CD4-positive, alpha-beta T cell treated with Interleukin-21 for 1 hour (primary cell): ENCODE data around the gene ANO9.
"Not testable (repeated sequence)": the region's sequence is repeated elsewhere in the genome, so short reads cannot be mapped to it uniquely, and the experiment has no call there.

Source experiments
- DNase-seq: peaks from one replicate; pipeline ENCODE4 v3.0.0-alpha.2; 2020

Gene ANO9

GRCh38 chr11:413120-414081, 28.4 kb downstream of the ANO9 start:
- peak; percentile 18 for DNase-seq

DNA sequence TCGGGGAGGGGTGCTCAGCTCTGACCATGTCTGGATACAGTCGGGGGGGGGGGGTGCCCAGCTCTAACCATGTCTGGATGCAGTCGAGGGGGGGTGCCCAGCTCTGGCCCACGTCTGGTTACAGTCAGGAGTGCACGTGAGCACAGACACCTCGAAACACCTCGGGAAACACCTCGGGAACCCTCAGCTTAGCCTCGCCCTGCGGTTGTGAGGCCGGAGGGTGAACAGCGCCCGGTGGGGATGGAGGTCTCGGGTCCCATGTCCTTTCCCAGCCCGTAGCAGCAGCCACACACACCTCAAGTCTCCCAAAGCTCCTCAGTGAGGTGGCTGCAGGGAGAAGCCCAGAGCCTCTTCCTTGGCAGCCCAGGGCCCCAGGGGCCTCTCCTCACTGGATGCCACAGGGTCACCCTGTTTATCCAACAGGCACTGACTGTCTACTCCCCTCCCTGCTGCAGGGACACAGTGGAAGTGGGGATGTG, 29.1 kb downstream of the ANO9 start:
- no peak for DNase-seq

DNA sequence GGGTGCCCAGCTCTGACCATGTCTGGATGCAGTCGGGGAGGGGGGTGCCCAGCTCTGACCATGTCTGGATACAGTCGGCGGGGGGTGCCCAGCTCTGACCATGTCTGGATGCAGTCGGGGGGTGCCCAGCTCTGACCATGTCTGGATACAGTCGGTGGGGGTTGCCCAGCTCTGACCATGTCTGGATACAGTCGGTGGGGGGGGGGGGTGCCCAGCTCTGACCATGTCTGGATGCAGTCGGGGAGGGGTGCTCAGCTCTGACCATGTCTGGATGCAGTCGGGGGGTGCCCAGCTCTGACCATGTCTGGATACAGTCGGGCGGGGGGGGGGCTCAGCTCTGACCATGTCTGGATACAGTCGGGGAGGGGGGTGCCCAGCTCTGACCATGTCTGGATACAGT, 30.3 kb downstream of the ANO9 start:
- not testable (repeated sequence) for DNase-seq

DNA sequence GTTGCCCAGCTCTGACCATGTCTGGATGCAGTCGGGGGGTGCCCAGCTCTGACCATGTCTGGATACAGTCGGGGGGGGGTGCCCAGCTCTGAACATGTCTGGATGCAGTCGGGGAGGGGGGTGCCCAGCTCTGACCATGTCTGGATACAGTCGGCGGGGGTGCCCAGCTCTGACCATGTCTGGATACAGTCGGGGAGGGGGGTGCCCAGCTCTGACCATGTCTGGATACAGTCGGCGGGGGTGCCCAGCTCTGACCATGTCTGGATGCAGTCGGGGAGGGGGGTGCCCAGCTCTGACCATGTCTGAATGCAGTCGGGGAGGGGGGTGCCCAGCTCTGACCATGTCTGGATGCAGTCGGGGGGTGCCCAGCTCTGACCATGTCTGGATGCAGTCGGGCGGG, 31.1 kb downstream of the ANO9 start:
- not testable (repeated sequence) for DNase-seq

- DNase-seq, result no peak
Observed at GRCh38 chr11:409600-410483, 32.0 kb downstream of the ANO9 start.

- DNase-seq, result no peak
Observed at GRCh38 chr11:409008-409599, 32.7 kb downstream of the ANO9 start.

DNA sequence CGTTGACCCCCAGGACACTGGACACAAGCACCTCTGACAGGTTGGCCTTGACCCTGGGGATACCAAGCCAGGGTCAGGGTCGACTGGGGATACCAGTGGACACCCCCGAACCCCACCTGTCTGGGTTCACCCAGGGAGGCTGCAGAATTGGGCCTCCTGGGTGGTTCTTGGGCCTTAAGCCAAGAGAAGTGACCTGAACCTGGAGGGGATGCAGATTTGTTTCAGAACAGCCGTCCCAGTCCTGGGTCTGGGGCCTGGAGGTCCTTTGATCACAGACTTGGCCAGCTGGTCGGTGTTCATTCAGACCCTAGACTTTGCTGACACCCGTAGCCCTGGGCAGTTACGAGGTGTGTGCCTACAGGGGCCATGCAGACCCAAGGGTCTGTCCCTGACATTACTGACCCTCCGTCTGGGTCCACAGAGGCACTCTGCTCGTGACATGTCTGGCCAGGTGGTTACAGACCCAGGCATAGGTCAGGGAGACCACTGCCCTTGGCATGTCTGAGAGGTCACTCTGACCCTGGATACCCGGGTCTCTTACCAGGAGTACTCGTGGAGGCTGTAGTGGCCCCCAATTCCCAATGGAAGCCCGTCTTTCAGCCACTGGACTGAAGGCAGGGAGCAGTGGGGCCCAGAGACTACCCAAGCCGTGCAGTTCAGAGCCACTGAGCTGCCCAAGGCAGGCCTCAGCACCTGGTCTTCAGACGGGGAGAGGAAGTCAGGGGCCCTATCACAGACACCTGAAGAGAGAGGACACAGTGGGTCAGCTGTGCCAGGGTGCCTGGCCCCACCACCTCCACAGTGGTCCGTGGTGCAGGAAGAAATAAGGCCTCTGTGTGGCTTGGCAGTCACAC, 33.4 kb downstream of the ANO9 start:
- DNase-seq, result no peak

DNA sequence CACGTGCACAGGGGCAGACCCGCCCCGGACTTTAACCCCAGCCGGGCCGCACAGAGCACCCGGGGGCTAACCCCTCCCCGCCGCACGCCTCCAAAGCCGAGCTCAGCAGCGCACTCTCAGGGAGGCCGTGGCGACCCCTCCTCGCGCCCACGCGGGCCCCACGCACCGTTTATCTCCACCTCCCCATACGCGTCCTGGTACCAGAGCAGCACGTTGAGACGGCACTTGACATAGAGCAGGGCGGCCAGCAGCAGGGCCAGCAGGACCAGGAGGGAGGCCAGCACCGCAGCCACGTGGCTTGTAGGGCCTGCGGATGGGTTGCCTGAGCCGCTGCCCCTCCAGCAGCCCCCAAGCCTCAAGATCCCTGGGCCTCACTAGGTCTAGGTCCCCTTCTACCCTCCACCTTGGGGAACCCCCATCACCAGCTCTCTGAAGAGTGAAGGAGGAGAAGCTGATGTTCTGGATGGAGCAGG, 34.1 kb downstream of the ANO9 start:
- no peak for DNase-seq

DNA sequence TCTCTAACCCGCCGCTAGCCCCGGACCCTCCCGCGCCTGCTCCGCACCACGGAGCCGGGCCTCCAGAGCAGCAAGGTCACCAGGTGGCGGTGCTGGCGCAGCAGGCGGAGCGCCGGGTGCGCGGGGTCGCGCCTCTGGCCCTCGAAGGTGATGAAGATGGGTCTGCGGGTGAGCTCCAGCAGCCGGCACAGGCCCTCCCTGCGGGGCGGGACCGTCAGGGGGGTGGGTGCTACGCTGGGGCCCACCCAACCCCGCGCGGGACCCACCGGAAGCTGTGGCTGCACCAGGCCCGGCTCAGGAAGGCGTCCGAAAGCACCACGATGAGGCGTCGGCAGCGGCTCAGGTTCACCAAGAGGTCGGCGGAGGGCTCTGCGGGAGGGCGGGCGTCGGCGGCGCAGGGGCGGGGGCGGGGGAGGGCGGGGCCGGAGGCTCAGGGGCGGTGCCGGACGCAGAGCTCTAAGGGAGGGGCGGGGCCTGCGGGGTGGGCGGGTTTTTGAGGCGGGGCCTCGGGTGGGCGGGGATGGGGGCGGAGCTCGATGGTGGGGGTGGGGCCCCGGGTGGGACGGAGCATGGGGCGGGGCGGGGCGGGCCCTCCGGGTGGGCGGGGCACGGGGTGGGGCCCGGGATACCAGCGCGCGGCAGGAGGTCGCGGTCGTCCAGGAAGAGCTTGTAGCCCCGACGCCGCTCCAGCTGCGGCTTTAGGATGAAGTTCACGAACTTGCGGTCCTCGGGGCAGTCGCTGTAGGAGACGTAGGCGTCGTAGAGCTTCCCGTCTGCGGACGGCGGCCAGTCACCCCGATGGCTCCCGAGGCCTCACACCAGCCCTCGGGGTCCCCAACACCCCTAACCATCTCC, 34.8 kb downstream of the ANO9 start:
- DNase-seq, result peak; percentile 96

DNA sequence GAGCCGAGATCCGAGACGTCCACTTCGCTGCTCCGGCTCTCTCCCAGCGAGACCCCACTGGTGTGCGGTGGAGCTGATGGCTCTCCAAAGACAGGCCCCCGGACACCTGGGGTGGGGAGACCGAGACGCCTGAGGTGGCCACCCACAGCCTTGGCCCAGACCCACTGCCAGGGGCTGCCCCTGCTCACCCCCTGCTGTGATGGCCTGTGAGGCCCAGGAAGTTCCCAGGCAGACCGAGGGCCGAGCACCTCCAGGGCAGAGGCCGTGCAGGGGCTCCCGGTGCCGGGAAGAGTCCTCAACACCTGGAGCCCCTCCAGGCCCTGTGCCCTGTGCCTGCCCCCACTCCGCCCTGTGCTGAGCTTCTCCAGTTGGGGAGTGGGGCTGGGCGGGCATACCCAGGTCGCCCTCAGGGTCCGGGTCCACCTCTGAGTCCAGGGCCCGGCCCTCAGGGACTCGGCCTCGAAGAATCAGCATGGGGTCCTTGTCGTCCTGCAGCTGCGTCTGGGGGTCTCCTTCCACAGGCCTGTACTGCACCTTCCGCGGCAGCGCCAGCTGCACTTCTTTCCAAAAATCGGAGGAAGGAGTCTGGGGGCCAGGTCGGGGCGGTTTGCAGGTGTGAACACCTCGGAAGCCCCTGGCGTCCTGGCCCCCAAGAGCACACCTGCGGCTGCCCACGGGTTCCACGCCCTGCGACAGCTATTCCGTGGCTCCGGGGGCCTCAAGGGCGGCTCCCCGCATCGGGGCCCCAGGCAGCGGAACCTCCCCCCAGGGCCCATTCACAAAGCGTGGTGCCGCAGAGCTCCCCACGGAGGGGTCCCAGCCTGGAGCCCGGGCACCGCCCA, 35.6 kb downstream of the ANO9 start:
- DNase-seq, result no peak

DNA sequence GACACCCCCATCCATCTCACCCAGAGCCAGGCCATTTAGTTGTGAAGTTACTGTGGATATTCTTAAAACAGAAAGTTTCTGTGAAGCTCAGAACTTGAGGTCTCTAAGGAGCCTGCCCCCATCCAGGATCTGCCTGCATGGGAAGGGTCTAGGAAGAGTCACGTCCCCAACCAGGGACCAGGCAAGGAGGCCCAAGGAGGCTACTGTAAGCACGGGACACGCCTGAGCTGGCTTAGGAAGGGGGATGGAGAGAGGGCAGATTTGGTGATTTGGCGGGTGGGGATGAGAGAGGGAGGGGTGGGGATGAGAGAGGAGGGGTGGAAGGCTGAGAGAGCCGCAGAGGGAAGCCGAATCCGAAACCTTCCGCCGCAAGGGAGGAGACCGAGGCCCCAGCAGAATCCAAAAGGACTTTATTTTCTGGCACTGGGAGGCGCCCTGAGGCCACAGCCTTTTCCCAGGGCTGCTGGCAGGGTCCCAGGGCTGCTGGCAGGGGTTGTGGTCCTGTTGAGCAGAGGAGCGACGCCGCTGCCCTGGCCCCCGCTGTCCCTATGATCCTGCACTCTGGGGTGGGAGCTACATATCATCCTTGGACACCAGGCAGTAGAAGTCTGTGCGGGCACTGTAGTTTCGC, 36.4 kb downstream of the ANO9 start:
- no peak for DNase-seq

- no peak for DNase-seq
Observed at GRCh38 chr11:404551-405264, 37.1 kb downstream of the ANO9 start.

GRCh38 chr11:403761-404431, 37.9 kb downstream of the ANO9 start:
- DNase-seq, result no peak

- no peak for DNase-seq
Observed at GRCh38 chr11:403021-403760, 38.6 kb downstream of the ANO9 start.

GRCh38 chr11:401196-401595, 40.6 kb downstream of the ANO9 start:
- DNase-seq, result not testable (repeated sequence)

DNA sequence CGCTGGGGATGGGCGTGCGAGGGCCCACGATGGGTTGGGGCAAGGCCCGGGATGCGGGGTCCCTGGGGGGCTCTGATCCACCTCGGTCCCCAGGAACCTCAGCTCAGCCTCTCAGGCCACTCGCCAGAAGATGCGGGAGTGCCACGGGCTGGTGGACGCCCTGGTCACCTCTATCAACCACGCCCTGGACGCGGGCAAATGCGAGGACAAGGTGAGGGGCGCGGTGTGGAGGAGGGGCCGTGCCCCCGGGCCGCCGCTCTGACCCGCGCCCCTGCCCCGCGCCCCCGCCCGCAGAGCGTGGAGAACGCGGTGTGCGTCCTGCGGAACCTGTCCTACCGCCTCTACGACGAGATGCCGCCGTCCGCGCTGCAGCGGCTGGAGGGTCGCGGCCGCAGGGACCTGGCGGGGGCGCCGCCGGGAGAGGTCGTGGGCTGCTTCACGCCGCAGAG, 41.5 kb downstream of the ANO9 start:
- no peak for DNase-seq

- no peak for DNase-seq
Observed at GRCh38 chr11:399731-400211, 42.0 kb downstream of the ANO9 start.
